Esophagus muscularis mucosa (tissue), 4 donors: ENCODE measurements around the gene XYLT1. TPM values are rescaled to one million over a fixed set of nuclear protein-coding genes. Genes with fewer than 3 reads are reported as not detected.
A peak's percentile ranks its signal among the peaks of the same experiment; 100 is the strongest.
"Not testable (repeated sequence)": the region's sequence is repeated elsewhere in the genome, so short reads cannot be mapped to it uniquely, and the experiment has no call there.

Experiments
- DNase-seq: peaks from one replicate; pipeline ENCODE4 v3.0.0-alpha.2; 2017; ENCODE audit errors: extremely low spot score
- H3K27ac ChIP-seq, 4 donors: fragments of 200-600 bp; sonication (generic); replicated peaks in 1 of 4; 1 replicate in 3 of 4; 2 replicates in 1 of 4; pipeline ENCODE4 v1.5.1; 2016 to 2019; ENCODE audit warnings: mild to moderate bottlenecking in 1 of 4
- H3K27me3 ChIP-seq, 4 donors: fragments of 200-600 bp; sonication (generic); one replicate each; pipeline versions ENCODE4 v1.5.1 to v1.6.0; 2016 to 2019
- H3K36me3 ChIP-seq, 4 donors: fragments of 200-600 bp; sonication (generic); one replicate each; pipeline ENCODE4 v1.5.1; 2016 to 2019
- H3K4me1 ChIP-seq, 4 donors: fragments of 200-600 bp; sonication (generic); one replicate each; pipeline ENCODE4 v1.5.1; 2016 to 2019
- H3K4me3 ChIP-seq, 4 donors: fragments of 200-600 bp; sonication (generic); 1 replicate in 2 of 4; 2 replicates in 2 of 4; pipeline ENCODE4 v1.5.1; 2016 to 2019; ENCODE audit warnings: mild to moderate bottlenecking in 4 of 4, moderate library complexity in 1 of 4
- H3K9me3 ChIP-seq, 4 donors: fragments of 200-600 bp; sonication (generic); 1 replicate in 3 of 4; 2 replicates in 1 of 4; pipeline ENCODE4 v1.5.1; 2016 to 2019
- CTCF ChIP-seq, 3 experiments: fragments of 200-600 bp in 2 of 3; fragments of 450-650 bp in 1 of 3; sonication (generic) in 2 of 3; IDR thresholded peaks; one replicate each; pipeline ENCODE4 v1.5.1; 2017 to 2019; ENCODE audit warnings: antibody characterized with exemption in 3 of 3, mild to moderate bottlenecking in 2 of 3, moderate library complexity in 1 of 3
- EP300 ChIP-seq: sonication (generic); formaldehyde crosslinking; IDR thresholded peaks from one replicate; pipeline ENCODE4 v1.6.1; 2017; ENCODE audit warnings: antibody characterized with exemption
- POLR2A ChIP-seq: fragments of 450-650 bp; IDR thresholded peaks from one replicate; pipeline ENCODE4 v1.6.1; 2017; ENCODE audit warnings: antibody characterized with exemption, moderate library complexity, mild to moderate bottlenecking, low read depth
- POLR2AphosphoS5 ChIP-seq, 2 donors: sonication (generic); formaldehyde crosslinking; IDR thresholded peaks; one replicate each; pipeline ENCODE4 v1.6.1; 2017; ENCODE audit warnings: antibody characterized with exemption in 2 of 2
- WGBS: methylation state at CpG from one replicate; pipeline ENCODE4 v1.1.5; 2018; 5-methylcytosine and 5-hydroxymethylcytosine counted together
- intact Hi-C: fragments of 100-400 bp; cut with DNase I; formaldehyde crosslinking; loops from one replicate; pipeline ENCODE4 v1.15.1; 2023
- total RNA-seq, 4 donors: library from RNA; depleted of rRNA; stranded (reverse); fragments of >200 nt; gene quantifications; one replicate each; pipeline versions ENCODE4 v1.1.0 to v1.2.1, GENCODE V29; 2016

The XYLT1 gene
- total RNA-seq, 4 donors from 2014 or later: 25.2 to 57.1 (median 33.5) TPM

DNA sequence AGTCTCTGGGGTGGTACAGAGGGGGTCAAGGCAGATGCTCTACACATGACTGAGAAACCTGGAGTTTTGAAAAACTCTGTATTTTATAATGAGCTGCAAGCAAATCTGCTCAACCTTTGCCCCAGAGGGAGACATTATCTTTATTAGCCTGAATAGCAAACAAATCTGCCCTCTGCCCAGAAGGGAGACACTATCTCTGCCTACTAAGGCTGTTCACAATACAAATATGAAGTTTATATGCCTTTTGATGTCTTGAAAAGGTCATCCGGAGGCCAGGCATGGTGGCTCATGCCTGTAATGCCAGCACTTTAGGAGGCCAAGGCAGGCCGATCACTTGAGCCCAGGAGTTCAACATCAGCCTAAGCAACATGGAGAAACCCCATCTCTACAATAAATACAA is 11.0 kb upstream of the XYLT1 start:
- DNase-seq: no peak
- Histone ChIP-seq H3K36me3 (no peaks in the 10 kb centered on the region), H3K4me3 (no peak overlapping the region), H3K27ac (no peak overlapping the region), H3K27me3 (peaks cover 0 to 15% (median 0%) of the 10 kb centered on the region in 4 donors), H3K4me1 (peaks cover 0 to 4% (median 3%) of the 10 kb centered on the region in 4 donors), H3K9me3 (no peaks in the 10 kb centered on the region)
- TF ChIP-seq CTCF (IDR thresholded peaks at IDR 0.05): no peak
- TF ChIP-seq POLR2A: no peak
- no peak for TF ChIP-seq EP300
- TF ChIP-seq POLR2AphosphoS5 (IDR thresholded peaks at IDR 0.05): no peak
- WGBS: 94% methylated on average over 2 of the region's 2 CpGs
- intact Hi-C loops: no loop called here

DNA sequence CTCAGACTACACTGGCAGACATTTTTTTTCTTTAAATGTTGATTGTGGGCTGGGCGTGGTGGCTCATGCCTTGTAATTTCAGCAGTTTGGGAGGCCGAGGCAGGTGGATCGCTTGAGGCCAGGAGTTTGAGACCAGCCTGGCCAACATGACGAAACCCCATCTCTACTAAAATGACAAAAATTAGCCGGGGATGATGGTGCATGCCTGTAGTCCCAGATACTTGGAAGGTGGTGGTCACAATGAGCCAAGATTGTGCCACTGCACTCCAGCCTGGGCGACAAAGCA is 6.4 kb upstream of the XYLT1 start:
- H3K27ac ChIP-seq, H3K9me3 ChIP-seq, H3K4me1 ChIP-seq, intact Hi-C loops, DNase-seq, H3K36me3 ChIP-seq, H3K27me3 ChIP-seq, H3K4me3 ChIP-seq: not testable (repeated sequence)
- 84% methylated on average over 6 of the region's 6 CpGs for WGBS

DNA sequence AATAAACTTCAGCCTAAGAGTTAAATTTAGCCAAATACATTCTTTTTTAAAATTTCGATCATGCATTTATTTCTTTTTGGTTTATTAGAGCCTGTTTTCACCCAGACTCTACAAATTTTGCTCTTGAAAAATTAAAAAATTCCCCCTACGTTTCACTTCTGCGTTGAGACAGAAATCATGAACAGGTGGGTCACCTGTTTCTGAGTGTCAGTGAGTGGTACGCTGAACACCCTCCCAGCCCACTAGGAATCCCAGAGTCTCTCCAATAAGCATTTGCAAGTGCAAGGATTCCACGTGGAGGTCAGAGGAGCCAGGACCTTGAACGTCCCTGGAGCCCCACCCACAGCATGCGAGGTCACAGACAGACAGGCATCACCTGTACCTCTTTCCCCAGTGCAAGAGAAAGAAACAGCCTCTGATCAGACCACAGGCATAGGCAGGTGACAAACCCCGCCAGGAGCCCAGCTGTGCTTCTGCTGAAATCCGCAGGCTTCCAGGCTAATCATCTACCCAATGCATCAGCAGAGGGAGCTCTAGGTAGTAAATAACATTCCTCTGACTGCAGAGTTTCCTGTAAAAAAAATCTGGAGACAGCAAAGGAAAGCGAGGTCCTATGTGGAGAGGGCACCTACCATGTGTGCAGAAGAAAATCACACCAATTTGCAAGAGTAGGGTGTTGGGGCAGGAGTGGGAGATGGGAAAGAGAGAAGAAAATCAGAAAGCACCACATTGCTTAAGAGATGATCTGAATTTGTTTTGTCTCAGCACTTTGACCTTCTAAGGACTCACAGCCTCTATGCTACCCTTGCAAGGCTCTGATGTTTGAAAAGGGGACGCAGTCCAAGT is 5.9 kb upstream of the XYLT1 start:
- H3K4me1 ChIP-seq: peaks cover 0 to 12% (median 8%) of the 10 kb centered on the region in 4 donors
- no peaks in the 10 kb centered on the region for H3K9me3 ChIP-seq
- TF ChIP-seq CTCF (IDR thresholded peaks at IDR 0.05) (peak; percentile 59 to 70 (median 65)), POLR2A (no peak)
- no peak for DNase-seq
- no peak overlapping the region for H3K27ac ChIP-seq
- WGBS: 31% methylated on average over 11 of the region's 11 CpGs
- H3K27me3 ChIP-seq: peaks cover 0 to 9% (median 0%) of the 10 kb centered on the region in 4 donors
- no peak overlapping the region for H3K4me3 ChIP-seq
- no peaks in the 10 kb centered on the region for H3K36me3 ChIP-seq
- intact Hi-C loops: no loop called here

DNA sequence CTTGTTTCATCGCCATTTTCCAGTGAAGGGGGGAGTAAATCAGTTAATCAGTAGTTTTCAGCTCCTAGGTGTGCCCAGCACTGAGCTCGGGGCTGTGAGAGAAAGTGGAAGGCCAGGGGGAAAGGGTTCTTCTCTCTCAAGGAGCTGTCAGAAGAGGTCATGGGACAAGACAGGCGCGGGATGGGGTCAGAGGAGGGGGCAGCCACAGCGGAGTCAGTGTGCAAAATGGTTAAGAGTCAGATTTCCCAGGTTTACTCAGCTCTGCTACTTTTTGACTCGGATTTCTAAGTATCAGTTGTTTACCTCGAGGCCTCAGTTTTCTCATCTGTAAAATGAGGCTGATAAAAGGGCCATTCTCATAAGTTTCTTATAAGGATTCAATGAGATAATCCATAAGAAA is 4.3 kb upstream of the XYLT1 start:
- H3K9me3 ChIP-seq: no peaks in the 10 kb centered on the region
- intact Hi-C loops: no loop called here
- 77% methylated on average over 7 of the region's 7 CpGs for WGBS
- H3K4me3 ChIP-seq: no peak overlapping the region
- H3K27me3 ChIP-seq: peaks cover 0 to 8% (median 0%) of the 10 kb centered on the region in 4 donors
- no peak for TF ChIP-seq CTCF (IDR thresholded peaks at IDR 0.05)
- no peak for TF ChIP-seq POLR2A
- no peak for TF ChIP-seq EP300
- TF ChIP-seq POLR2AphosphoS5 (IDR thresholded peaks at IDR 0.05): no peak
- no peaks in the 10 kb centered on the region for H3K36me3 ChIP-seq
- peaks cover under 1 to 21% (median 19%) of the 10 kb centered on the region in 4 donors for H3K4me1 ChIP-seq
- no peak overlapping the region for H3K27ac ChIP-seq
- no peak for DNase-seq

DNA sequence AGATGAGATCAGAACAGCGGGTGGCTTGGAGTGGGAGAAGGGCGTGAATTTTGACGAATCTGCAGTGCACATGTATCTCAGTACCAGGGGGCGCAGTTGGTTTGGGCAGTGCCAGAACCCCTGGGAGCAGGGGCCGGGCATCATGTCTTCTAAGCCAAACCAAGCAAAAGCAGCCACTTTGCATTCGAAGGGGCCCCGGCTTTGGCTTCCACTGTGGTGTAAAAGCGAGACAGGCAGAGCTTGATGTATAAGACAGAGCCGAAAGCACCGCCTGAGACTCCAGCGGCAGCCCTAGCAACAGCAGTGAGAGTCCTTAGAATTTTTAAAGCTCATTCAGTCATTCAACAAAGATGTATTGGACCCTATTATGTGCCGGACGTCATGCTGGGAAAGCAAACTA is 3.8 kb upstream of the XYLT1 start:
- Histone ChIP-seq H3K4me3 (no peak overlapping the region), H3K4me1 (peaks cover 6 to 27% (median 24%) of the 10 kb centered on the region in 4 donors), H3K27me3 (peaks cover 0 to 5% (median 0%) of the 10 kb centered on the region in 4 donors), H3K9me3 (no peaks in the 10 kb centered on the region), H3K27ac (no peak overlapping the region), H3K36me3 (no peaks in the 10 kb centered on the region)
- DNase-seq: no peak
- TF ChIP-seq CTCF (IDR thresholded peaks at IDR 0.05) (no peak), EP300 (no peak), POLR2A (no peak), POLR2AphosphoS5 (IDR thresholded peaks at IDR 0.05) (no peak)
- intact Hi-C loops: no loop called here
- WGBS: 69% methylated on average over 13 of the region's 13 CpGs
